D721Med (cell line): ENCODE measurements around the gene RPL27.

Experiments used
- DNase-seq: peaks from one replicate; pipeline ENCODE4 v3.0.0; 2011; ENCODE audit warnings: low spot score; ENCODE audit not compliant: insufficient read length
- FAIRE-seq: peaks from 2 replicates; lab custom pipeline; 2011; peaks lifted over from hg19 to GRCh38; lab: Jason Lieb, UNC
- CTCF ChIP-seq: IDR thresholded peaks from 2 replicates; pipeline ENCODE4 v1.5.1; 2012; ENCODE audit warnings: mild to moderate bottlenecking, control low read depth; ENCODE audit not compliant: insufficient read depth; ENCODE audit errors: missing control alignments

Gene RPL27

GRCh38 chr17:43013296-43013695 lies 15.1 kb downstream of the RPL27 start:
- DNase-seq: no peak
- FAIRE-seq: no peak
- no peak for TF ChIP-seq CTCF

GRCh38 chr17:43014020-43014648 lies 15.9 kb downstream of the RPL27 start:
- FAIRE-seq (no peak), DNase-seq (no peak)
- TF ChIP-seq CTCF: no peak

- FAIRE-seq (no peak), DNase-seq (no peak)
- no peak for TF ChIP-seq CTCF
Measured at GRCh38 chr17:43014649-43015542, 16.7 kb downstream of the RPL27 start.

GRCh38 chr17:43015579-43015978 lies 17.4 kb downstream of the RPL27 start:
- DNase-seq (no peak), FAIRE-seq (no peak)
- no peak for TF ChIP-seq CTCF

GRCh38 chr17:43016216-43016615 lies 18.0 kb downstream of the RPL27 start:
- no peak for DNase-seq
- TF ChIP-seq CTCF: no peak
- no peak for FAIRE-seq

GRCh38 chr17:43018008-43018853 lies 20.0 kb downstream of the RPL27 start:
- DNase-seq (no peak), FAIRE-seq (no peak)
- no peak for TF ChIP-seq CTCF
